PC-3 (cell line): ENCODE results near the gene CLIC1. TPM values are rescaled to one million over a fixed set of nuclear protein-coding genes. Genes with fewer than 3 reads are reported as not detected.

Experiments used
- ATAC-seq: fragments of 200-7000 bp; cut with Tn5 transposase; 2 replicates; pipeline ENCODE4 v1.9.1; 2020; ENCODE audit warnings: mild to moderate bottlenecking, moderate library complexity
- BruUV-seq: library from RNA; stranded (reverse); fragments of 400-500 nt; replicated peaks from 2 replicates; lab custom pipeline; 2021; lab: Mats Ljungman, UMichigan
- CTCF ChIA-PET: fragments of 300-600 bp; sonication (Branson Sonifier 250); formaldehyde crosslinking; loops from one replicate; lab custom pipeline; 2022; ENCODE audit warnings: antibody characterized with exemption; lab: Charles Lee
- POLR2A ChIA-PET: fragments of 300-600 bp; sonication (Branson Sonifier 250); formaldehyde crosslinking; loops from one replicate; lab custom pipeline; 2022; ENCODE audit warnings: antibody characterized with exemption; ENCODE audit not compliant: unreplicated experiment; lab: Charles Lee
- DNase-seq: peaks from one replicate; pipeline ENCODE4 v3.0.0-alpha.2; 2015
- H2AFZ ChIP-seq: fragments of 300-600 bp; sonication (generic); 2 replicates; pipeline ENCODE4 v1.6.0; 2016; ENCODE audit warnings: antibody characterized with exemption, low read length
- H3F3A ChIP-seq: fragments of 300-600 bp; sonication (generic); one replicate; pipeline ENCODE4 v1.6.0; 2017; ENCODE audit warnings: antibody characterized with exemption, low read length, control low read depth, mild to moderate bottlenecking; ENCODE audit not compliant: unreplicated experiment
- H3K27ac ChIP-seq: fragments of 300-600 bp; sonication (generic); 2 replicates; pipeline ENCODE4 v1.5.1; 2016; ENCODE audit warnings: mild to moderate bottlenecking, low read length
- H3K27me3 ChIP-seq: fragments of 300-600 bp; sonication (generic); 2 replicates; pipeline ENCODE4 v1.6.1; 2016; ENCODE audit warnings: low read length, mixed read lengths
- H3K36me3 ChIP-seq: fragments of 300-600 bp; sonication (generic); 2 replicates; pipeline ENCODE4 v1.6.1; 2016; ENCODE audit warnings: low read depth, mixed run types, low read length, mixed read lengths
- H3K4me1 ChIP-seq: fragments of 300-600 bp; sonication (generic); 2 replicates; pipeline ENCODE4 v1.5.1; 2016; ENCODE audit warnings: low read length; ENCODE audit not compliant: insufficient read depth
- H3K4me2 ChIP-seq: fragments of 300-600 bp; sonication (generic); 2 replicates; pipeline ENCODE4 v1.6.0; 2016; ENCODE audit warnings: low read length
- H3K4me3 ChIP-seq: fragments of 300-600 bp; sonication (generic); 2 replicates; pipeline ENCODE4 v1.5.1; 2016; ENCODE audit warnings: mild to moderate bottlenecking, low read length, mixed read lengths
- H3K79me2 ChIP-seq: fragments of 300-600 bp; sonication (generic); 2 replicates; pipeline ENCODE4 v1.6.1; 2017; ENCODE audit warnings: low read length, mixed read lengths
- H3K9ac ChIP-seq: fragments of 300-600 bp; sonication (generic); 2 replicates; pipeline ENCODE4 v1.6.0; 2016; ENCODE audit warnings: mild to moderate bottlenecking, low read length
- H3K9me2 ChIP-seq: fragments of 300-600 bp; sonication (generic); replicated peaks from 2 replicates; pipeline ENCODE4 v1.6.1; 2016; ENCODE audit warnings: mixed run types, low read length, mixed read lengths
- H3K9me3 ChIP-seq: fragments of 300-600 bp; sonication (generic); 2 replicates; pipeline ENCODE4 v1.6.1; 2016; ENCODE audit warnings: low read length, mixed read lengths
- H4K20me1 ChIP-seq: fragments of 300-600 bp; sonication (generic); 2 replicates; pipeline ENCODE4 v1.6.1; 2016; ENCODE audit warnings: low read length, mixed read lengths
- CTCF ChIP-seq: fragments of 300-600 bp; sonication (generic); conservative IDR thresholded peaks from 2 replicates; pipeline ENCODE4 v1.5.1; 2017; ENCODE audit warnings: antibody characterized with exemption, low read depth, mild to moderate bottlenecking, low read length
- EZH2 ChIP-seq: fragments of 300-600 bp; sonication (generic); IDR thresholded peaks from one replicate; pipeline ENCODE4 v1.6.1; 2017; ENCODE audit warnings: antibody characterized with exemption, mild to moderate bottlenecking, low read length; ENCODE audit not compliant: unreplicated experiment
- EZH2phosphoT487 ChIP-seq: fragments of 300-600 bp; sonication (generic); IDR thresholded peaks from 2 replicates; pipeline ENCODE4 v1.6.1; 2018; ENCODE audit warnings: mild to moderate bottlenecking, antibody characterized with exemption, low read length, borderline replicate concordance
- intact Hi-C: fragments of 100-400 bp; cut with micrococcal nuclease; formaldehyde crosslinking; loops from 2 replicates; pipeline ENCODE4 v1.9.0; 2023
- total RNA-seq: library from RNA; depleted of rRNA; stranded (reverse); fragments of >200 nt; gene quantifications from 2 replicates; pipeline ENCODE4 v1.2.3, GENCODE V29; 2014

The CLIC1 gene
- total RNA-seq, 1 experiment from 2014 or later: 708 TPM

DNA sequence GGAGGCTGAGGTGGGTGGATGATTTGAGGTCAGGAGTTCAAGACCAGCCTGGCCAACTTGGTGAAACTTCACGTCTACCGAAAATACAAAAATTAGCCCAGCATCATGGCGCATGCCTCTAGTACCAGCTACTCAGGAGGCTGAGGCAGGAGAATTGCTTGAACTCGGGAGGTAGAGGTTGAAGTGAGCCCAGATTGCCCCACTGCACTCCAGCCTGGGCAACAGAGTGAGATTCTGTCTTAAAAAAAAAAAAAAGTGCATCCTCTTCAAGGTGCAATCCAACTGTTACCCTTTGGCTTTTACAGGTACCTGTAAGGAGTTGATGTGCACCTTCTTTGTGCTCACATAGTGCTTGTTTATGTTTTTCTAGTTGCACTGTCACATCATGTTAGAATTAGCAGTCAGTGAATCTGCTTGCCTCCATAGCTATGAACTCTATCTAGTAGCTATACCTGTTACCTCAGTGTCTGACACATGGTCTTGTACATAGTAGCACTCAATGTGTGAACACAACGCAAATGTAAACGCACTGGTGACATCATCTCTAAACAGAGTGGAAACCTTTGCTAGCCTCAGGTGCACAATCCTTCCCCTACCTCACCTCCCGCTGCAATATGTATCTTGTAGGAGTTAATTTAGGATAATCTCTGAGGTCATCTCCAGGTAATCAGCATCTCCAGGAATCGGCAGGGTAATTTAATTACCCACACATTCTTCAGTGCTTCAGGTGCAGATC, 13.1 kb upstream of the CLIC1 start:
- Histone ChIP-seq H3K4me1 (peaks cover 24% of the 10 kb centered on the region), H4K20me1 (no peaks in the 10 kb centered on the region), H2AFZ (no peak overlapping the region), H3F3A (peaks cover 6% of the 10 kb centered on the region), H3K36me3 (peaks cover 5% of the 10 kb centered on the region; the same call in 1 of the 2 replicates), H3K4me2 (no peak overlapping the region), H3K27ac (no peak overlapping the region), H3K9ac (no peak overlapping the region), H3K27me3 (no peaks in the 10 kb centered on the region), H3K9me3 (no peaks in the 10 kb centered on the region), H3K9me2 (no peaks in the 10 kb centered on the region), H3K4me3 (no peak overlapping the region), H3K79me2 (no peaks in the 10 kb centered on the region)
- no TSS peak for BruUV-seq
- ATAC-seq (no peak), DNase-seq (no peak)
- CTCF ChIA-PET: no interaction called here
- intact Hi-C loops: no loop called here
- no peak for TF ChIP-seq EZH2phosphoT487
- no peak for TF ChIP-seq EZH2
- no peak for TF ChIP-seq CTCF
- POLR2A ChIA-PET: no interaction called here

DNA sequence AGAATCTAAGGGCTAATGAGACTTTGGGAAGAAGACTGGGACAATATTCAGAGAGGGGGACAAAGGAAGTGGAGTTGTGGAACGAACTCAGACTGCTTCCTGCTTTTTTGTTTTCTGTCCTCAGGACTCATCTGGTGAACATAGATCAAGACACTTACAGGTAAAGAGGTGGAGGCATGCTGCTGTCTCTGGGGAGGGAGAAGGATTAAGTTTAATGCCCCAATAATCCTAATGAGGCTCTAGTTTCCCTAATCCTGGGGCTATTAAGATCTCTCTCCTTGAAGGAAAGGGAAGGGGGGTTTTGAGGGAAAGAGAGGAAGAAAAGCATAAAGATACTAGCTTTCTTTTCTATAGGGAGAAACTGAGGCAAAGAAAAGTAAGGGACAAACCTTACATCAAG, 8.1 kb upstream of the CLIC1 start:
- H3F3A ChIP-seq: no peaks in the 10 kb centered on the region
- H2AFZ ChIP-seq: no peak overlapping the region
- ATAC-seq (no peak), DNase-seq (no peak)
- H3K9me3 ChIP-seq: no peaks in the 10 kb centered on the region
- H3K36me3 ChIP-seq: peaks cover 10% of the 10 kb centered on the region; the same call in 1 of the 2 replicates
- H3K9me2 ChIP-seq: no peaks in the 10 kb centered on the region
- H3K4me3 ChIP-seq: no peak overlapping the region
- peaks cover 12% of the 10 kb centered on the region for H3K79me2 ChIP-seq
- H4K20me1 ChIP-seq: no peaks in the 10 kb centered on the region
- ChIA-PET POLR2A (no interaction called here), CTCF (no interaction called here)
- H3K9ac ChIP-seq: no peak overlapping the region
- no peak overlapping the region for H3K4me2 ChIP-seq
- H3K27ac ChIP-seq: no peak overlapping the region
- no TSS peak for BruUV-seq
- TF ChIP-seq EZH2phosphoT487 (no peak), EZH2 (no peak), CTCF (no peak)
- no peaks in the 10 kb centered on the region for H3K27me3 ChIP-seq
- intact Hi-C loops: no loop called here
- H3K4me1 ChIP-seq: peaks cover 22% of the 10 kb centered on the region

DNA sequence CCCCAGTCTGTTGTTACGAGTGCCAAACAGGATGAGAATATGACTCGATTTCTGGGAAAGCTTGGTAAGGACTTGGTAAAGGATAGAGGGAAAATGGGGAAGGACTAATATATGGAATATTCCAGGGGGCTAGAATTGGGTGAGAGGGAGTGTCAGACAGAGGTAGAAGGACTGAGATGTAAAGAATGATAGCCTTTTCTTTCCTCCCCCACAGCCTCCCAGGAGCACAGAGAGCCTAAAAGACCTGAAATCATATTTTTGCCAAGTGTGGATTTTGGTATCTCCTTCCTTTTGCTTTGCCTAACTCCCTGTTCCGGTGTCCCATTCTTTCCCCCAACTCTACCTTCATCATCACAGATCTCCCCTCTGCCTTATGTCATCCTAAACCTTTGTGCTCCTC, 6.6 kb upstream of the CLIC1 start:
- H3K27me3 ChIP-seq: no peaks in the 10 kb centered on the region
- peaks cover 10% of the 10 kb centered on the region; the same call in 1 of the 2 replicates for H3K36me3 ChIP-seq
- no peaks in the 10 kb centered on the region for H3F3A ChIP-seq
- POLR2A ChIA-PET: no interaction called here
- H3K79me2 ChIP-seq: peaks cover 12% of the 10 kb centered on the region
- H3K9ac ChIP-seq: no peak overlapping the region
- no peak overlapping the region for H3K27ac ChIP-seq
- H3K4me2 ChIP-seq: no peak overlapping the region
- BruUV-seq: no TSS peak
- no peaks in the 10 kb centered on the region for H3K9me2 ChIP-seq
- H4K20me1 ChIP-seq: no peaks in the 10 kb centered on the region
- CTCF ChIA-PET: no interaction called here
- no peak overlapping the region for H2AFZ ChIP-seq
- TF ChIP-seq CTCF (no peak), EZH2 (no peak), EZH2phosphoT487 (no peak)
- no peaks in the 10 kb centered on the region for H3K9me3 ChIP-seq
- no peak overlapping the region for H3K4me3 ChIP-seq
- H3K4me1 ChIP-seq: peaks cover 36% of the 10 kb centered on the region
- ATAC-seq: no peak
- no peak for DNase-seq
- intact Hi-C loops: no loop called here
